HG03280 (cell line): ENCODE results near the gene ACTR8.

Source experiments
- ATAC-seq: cut with Tn5 transposase; IDR thresholded peaks from one replicate; pipeline ENCODE4 v1.9.1; 2021; ENCODE audit warnings: mild to moderate bottlenecking, moderate library complexity; ENCODE audit not compliant: unreplicated experiment

ACTR8 gene

GRCh38 chr3:53865732-53866499, 16.0 kb downstream of the ACTR8 start:
- no peak for ATAC-seq

- ATAC-seq: no peak
These were observed 18.8 kb downstream of the ACTR8 start for GRCh38 chr3:53863145-53863544.

- no peak for ATAC-seq
These were observed 19.7 kb downstream of the ACTR8 start for GRCh38 chr3:53862241-53862640.

GRCh38 chr3:53860196-53860595, 21.8 kb downstream of the ACTR8 start:
- no peak for ATAC-seq

- ATAC-seq: no peak
These were observed 22.8 kb downstream of the ACTR8 start for GRCh38 chr3:53859178-53859577.

GRCh38 chr3:53858096-53858741, 23.7 kb downstream of the ACTR8 start:
- ATAC-seq: no peak

GRCh38 chr3:53856964-53857363, 25.0 kb downstream of the ACTR8 start:
- ATAC-seq: no peak

GRCh38 chr3:53850895-53851294, 31.1 kb downstream of the ACTR8 start:
- ATAC-seq: no peak

GRCh38 chr3:53849916-53850315, 32.0 kb downstream of the ACTR8 start:
- no peak for ATAC-seq

GRCh38 chr3:53846851-53847155, 35.1 kb downstream of the ACTR8 start:
- ATAC-seq: no peak

GRCh38 chr3:53846134-53846850, 35.7 kb downstream of the ACTR8 start, which contains the start of the genes CHDH and IL17RB:
Gene CHDH, minus strand, starts transcription at chr3:53846419. Its CDS starts 22,411 bp downstream, at chr3:53824008.
Gene IL17RB, plus strand, starts transcription at chr3:53846568. Its CDS starts 21 bp downstream, at chr3:53846589.
- peak; percentile 62 for ATAC-seq

GRCh38 chr3:53845881-53846133, 36.1 kb downstream of the ACTR8 start:
- ATAC-seq: no peak

- peak; percentile 15 for ATAC-seq
These were observed 36.7 kb downstream of the ACTR8 start for GRCh38 chr3:53845103-53845880.

- no peak for ATAC-seq
These were observed 37.5 kb downstream of the ACTR8 start for GRCh38 chr3:53844262-53845102.

GRCh38 chr3:53843195-53844177, 38.5 kb downstream of the ACTR8 start:
- no peak for ATAC-seq

GRCh38 chr3:53842436-53843194, 39.3 kb downstream of the ACTR8 start:
- no peak for ATAC-seq

GRCh38 chr3:53841296-53841695, 40.7 kb downstream of the ACTR8 start:
- ATAC-seq: no peak

- no peak for ATAC-seq
These were observed 44.6 kb downstream of the ACTR8 start for GRCh38 chr3:53837331-53837730.
